ENCODE results near the gene SF3B3.

DNA sequence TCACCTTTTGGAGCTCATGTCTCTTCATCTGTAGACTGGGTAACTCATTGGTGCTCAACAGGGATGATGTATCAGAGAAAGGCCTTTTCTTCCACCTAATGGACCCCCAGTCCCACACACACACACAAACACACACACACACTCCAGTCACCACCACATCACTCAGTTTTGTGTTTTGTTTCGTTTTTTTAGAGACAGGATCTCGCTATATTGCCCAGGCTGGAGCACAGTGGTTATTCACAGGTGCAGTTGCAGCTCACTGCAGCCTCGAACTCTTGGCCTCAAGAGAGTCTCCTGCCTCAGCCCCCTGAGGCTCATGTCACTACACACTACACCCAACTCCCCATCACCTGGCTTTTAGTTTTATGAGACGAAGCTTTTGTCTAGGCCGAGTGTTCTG, 55.6 kb downstream of the SF3B3 start:
- no peak for TF ChIP-seq EZH2phosphoT487 (IDR thresholded peaks at IDR 0.05; ENCODE audit: low read depth)
- TF ChIP-seq, protein P1, sequence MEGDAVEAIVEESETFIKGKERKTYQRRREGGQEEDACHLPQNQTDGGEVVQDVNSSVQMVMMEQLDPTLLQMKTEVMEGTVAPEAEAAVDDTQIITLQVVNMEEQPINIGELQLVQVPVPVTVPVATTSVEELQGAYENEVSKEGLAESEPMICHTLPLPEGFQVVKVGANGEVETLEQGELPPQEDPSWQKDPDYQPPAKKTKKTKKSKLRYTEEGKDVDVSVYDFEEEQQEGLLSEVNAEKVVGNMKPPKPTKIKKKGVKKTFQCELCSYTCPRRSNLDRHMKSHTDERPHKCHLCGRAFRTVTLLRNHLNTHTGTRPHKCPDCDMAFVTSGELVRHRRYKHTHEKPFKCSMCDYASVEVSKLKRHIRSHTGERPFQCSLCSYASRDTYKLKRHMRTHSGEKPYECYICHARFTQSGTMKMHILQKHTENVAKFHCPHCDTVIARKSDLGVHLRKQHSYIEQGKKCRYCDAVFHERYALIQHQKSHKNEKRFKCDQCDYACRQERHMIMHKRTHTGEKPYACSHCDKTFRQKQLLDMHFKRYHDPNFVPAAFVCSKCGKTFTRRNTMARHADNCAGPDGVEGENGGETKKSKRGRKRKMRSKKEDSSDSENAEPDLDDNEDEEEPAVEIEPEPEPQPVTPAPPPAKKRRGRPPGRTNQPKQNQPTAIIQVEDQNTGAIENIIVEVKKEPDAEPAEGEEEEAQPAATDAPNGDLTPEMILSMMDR (IDR thresholded peaks at IDR 0.05; ENCODE audit: low read depth, low read length): no peak
